Astrocyte of the cerebellum (primary cell): Measurements from ENCODE around the gene TAS1R1.

Experiments
- DNase-seq: peaks from one replicate; pipeline ENCODE4 v3.0.0-alpha.2; 2011; ENCODE audit warnings: low read depth
- H3K4me3 ChIP-seq: 2 replicates; pipeline ENCODE4 v1.5.1; 2011; ENCODE audit warnings: mild to moderate bottlenecking, low read depth, low read length, moderate library complexity
- in situ Hi-C: cut with HindIII; loops from 2 replicates; pipeline ENCODE4 v1.10.0; 2017; ENCODE audit warnings: low sequenced_read_pairs
- TF ChIP-seq, protein P1 (sequence below): IDR thresholded peaks from 2 replicates; pipeline ENCODE4 v1.5.1; 2012; ENCODE audit warnings: low read length, low read depth, moderate library complexity, mild to moderate bottlenecking; ENCODE audit errors: missing control alignments

Gene TAS1R1

DNA sequence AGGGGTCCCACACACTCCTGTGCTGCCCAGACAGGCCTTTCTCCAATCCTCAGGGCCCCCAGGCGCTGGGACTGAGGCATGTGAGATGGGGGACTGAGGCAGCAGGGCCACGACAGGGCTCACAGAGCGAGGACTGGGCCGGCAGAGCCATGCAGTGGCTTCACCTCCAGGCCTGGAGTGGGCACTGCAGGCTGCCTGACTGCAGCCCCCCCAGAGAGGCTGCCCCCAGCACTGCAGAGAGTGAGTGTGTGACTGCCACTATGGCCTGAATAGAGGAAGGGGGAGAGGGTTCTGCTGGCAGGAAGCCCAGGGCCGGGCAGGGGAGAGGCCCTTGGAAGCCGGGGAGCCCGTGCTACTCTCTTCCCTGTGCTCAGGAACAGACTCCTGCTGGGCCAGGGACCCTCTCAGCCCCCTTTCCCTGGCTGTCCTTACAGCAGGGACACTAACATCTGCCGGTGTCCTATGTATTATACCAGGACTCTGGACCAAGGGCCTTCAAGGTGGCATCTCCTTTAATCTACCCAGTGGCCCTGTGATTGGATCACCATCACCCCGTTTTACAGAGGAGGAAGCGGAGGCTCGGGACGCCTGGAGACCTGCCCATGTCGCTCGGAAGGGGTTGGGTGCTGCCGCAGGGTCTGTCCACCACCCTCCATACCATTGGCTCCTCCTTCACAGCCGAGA lies 43.4 kb upstream of the TAS1R1 start:
- H3K4me3 ChIP-seq: no peak overlapping the region
- TF ChIP-seq, protein P1, sequence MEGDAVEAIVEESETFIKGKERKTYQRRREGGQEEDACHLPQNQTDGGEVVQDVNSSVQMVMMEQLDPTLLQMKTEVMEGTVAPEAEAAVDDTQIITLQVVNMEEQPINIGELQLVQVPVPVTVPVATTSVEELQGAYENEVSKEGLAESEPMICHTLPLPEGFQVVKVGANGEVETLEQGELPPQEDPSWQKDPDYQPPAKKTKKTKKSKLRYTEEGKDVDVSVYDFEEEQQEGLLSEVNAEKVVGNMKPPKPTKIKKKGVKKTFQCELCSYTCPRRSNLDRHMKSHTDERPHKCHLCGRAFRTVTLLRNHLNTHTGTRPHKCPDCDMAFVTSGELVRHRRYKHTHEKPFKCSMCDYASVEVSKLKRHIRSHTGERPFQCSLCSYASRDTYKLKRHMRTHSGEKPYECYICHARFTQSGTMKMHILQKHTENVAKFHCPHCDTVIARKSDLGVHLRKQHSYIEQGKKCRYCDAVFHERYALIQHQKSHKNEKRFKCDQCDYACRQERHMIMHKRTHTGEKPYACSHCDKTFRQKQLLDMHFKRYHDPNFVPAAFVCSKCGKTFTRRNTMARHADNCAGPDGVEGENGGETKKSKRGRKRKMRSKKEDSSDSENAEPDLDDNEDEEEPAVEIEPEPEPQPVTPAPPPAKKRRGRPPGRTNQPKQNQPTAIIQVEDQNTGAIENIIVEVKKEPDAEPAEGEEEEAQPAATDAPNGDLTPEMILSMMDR: no peak
- in situ Hi-C loops: no loop called here
- DNase-seq: no peak

DNA sequence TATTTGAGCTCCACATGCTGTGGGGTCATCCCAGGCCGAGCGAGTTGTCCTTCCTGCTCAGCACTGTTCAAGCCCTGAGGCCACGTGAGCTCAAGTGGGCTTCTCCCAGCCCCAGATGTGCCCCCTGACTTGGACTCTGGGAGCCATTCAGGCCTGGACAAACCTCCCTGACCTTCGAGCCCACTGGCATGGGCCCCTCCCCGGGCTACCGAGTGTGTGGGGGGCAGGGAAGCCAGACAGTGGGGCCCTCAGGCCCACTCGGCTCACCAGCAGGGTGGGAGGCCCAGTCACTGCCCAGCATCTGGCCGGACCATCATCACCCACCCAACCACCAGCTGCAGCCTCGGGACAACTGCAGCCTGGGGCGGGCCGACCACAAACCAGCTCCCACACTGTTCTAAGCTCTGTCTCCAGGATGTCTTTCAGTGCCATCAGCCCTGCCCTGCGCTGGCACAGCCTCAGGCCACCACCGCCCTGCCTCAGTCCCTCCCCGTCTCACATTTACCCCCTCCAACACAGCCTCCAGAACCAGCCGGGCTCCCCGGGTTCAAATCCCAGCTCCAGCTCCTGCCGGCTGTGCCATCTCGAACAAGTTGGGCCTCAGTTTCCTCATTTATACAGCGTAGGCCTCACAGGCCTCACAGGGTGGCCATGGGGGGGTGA lies 42.7 kb upstream of the TAS1R1 start:
- H3K4me3 ChIP-seq: no peak overlapping the region
- TF ChIP-seq, protein P1: no peak
- in situ Hi-C loops: no loop called here

DNA sequence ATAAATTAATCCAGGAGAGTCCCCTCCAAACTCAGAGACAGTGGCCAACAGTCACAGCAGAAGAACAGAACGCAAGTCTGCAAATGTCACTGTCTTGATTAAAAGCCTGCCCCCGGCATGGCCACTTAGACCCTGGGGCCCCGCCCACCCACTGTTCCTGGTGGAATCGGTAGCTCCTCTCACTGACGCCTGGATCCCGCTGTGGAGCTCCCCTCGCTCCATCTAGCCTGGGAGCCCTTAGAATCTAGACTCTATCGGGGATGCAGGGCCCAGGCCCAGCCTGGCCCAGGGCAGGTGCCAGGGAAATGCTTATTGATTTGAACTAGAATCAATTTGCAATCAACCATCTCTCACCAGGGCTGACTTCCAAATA lies 42.2 kb upstream of the TAS1R1 start:
- no peak overlapping the region for H3K4me3 ChIP-seq
- in situ Hi-C loops: no loop called here
- DNase-seq: no peak
- TF ChIP-seq, protein P1: no peak

More for the DNA sequence above, 42.7 kb upstream of the TAS1R1 start:
- no peak for DNase-seq

DNA sequence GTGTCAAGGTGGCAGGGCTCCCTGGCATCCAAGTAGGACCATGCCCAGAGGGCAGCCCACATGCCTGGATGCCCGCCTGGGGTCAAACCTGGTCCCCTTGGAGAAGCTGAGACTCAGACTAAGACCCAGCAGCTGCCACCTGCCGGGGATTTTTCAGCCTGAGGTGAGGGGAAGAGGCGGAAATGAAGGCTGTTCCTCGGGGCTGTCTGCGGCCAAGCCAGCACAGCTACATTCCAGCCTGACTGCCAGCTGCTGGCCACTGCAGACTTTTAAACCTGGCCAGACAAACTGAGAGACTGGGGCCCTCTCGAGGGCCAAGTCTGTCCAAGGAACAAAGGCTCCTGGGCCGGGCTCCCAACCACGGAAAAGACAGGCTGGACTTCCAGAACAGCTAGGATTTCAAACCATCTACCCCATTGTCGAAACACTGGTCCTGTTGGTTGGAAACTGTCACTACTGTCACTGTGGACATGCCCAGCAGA lies 41.7 kb upstream of the TAS1R1 start:
- H3K4me3 ChIP-seq: no peak overlapping the region
- DNase-seq: no peak
- in situ Hi-C loops: no loop called here
- TF ChIP-seq, protein P1: peak; percentile 33

DNA sequence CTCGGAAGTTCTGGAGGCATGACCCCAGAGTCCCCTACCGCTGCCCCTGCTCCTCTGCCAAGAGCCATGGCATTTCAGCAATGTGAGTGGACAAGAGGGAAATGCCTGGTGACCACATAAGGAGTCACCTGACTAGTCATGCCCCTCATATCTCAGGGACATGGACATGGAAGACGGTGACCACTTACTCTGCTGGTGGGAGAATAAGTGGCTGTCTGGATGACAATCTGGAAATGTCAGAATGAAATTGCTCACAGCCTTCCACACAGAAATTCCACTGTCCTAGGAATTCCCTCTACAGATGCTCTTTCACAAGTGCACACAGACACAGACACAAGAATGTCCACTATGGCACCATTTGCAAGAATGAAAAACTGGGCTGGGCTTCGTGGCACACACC lies 39.3 kb upstream of the TAS1R1 start:
- in situ Hi-C loops: no loop called here
- no peak for DNase-seq
- TF ChIP-seq, protein P1: no peak

DNA sequence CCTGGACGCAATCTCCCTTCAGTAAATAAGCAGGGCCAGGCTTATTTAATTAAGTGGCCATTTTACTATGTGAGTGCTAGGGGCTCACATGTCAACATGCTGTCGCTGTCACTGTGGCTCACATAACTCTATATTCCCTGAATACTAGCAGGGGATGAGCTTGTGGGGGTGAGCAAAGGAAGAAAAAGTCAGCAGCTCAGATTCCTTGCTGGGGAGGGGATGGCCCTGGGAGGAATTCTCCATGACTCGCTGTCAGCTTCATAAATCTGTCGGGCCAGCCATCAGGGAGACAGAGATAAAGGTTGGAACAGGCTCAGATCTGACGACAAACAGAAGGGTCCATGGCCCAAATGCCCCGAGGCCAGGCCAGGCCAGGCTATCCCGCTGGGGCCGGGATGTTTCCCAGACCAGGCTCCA lies 37.7 kb upstream of the TAS1R1 start:
- in situ Hi-C loops: no loop called here
- no peak overlapping the region for H3K4me3 ChIP-seq
- TF ChIP-seq, protein P1: no peak
- DNase-seq: no peak

More for the DNA sequence above, 39.3 kb upstream of the TAS1R1 start:
- H3K4me3 ChIP-seq: no peak overlapping the region
